RWPE2 (cell line): ENCODE measurements around the gene PRDM10.

ENCODE experiments used
- ATAC-seq: fragments of 200-7000 bp; cut with Tn5 transposase; 3 replicates; pipeline ENCODE4 v1.9.1; 2021; ENCODE audit warnings: low read depth
- DNase-seq: peaks from one replicate; pipeline ENCODE4 v3.0.0-alpha.2; 2020; ENCODE audit warnings: low spot score
- H3K27ac ChIP-seq: fragments of 450-650 bp; 2 replicates; pipeline ENCODE4 v1.5.1; 2017; ENCODE audit warnings: mild to moderate bottlenecking; ENCODE audit not compliant: poor library complexity, severe bottlenecking
- H3K27me3 ChIP-seq: fragments of 250-450 bp; sonication (Bioruptor Pico); 2 replicates; pipeline ENCODE4 v1.5.1; 2021; ENCODE audit warnings: mild to moderate bottlenecking, moderate library complexity; ENCODE audit not compliant: insufficient read depth, poor library complexity, severe bottlenecking
- H3K36me3 ChIP-seq: fragments of 250-450 bp; sonication (Bioruptor Pico); 2 replicates; pipeline ENCODE4 v1.5.1; 2020; ENCODE audit warnings: low read depth, mild to moderate bottlenecking, moderate library complexity
- H3K4me1 ChIP-seq: fragments of 250-450 bp; sonication (Bioruptor Pico); 2 replicates; pipeline ENCODE4 v1.5.1; 2021; ENCODE audit warnings: mild to moderate bottlenecking, moderate library complexity; ENCODE audit not compliant: insufficient read depth, poor library complexity, severe bottlenecking
- H3K4me3 ChIP-seq: fragments of 250-450 bp; sonication (Bioruptor Pico); 2 replicates; pipeline ENCODE4 v1.5.1; 2021; ENCODE audit warnings: mild to moderate bottlenecking, moderate library complexity; ENCODE audit not compliant: severe bottlenecking
- H3K9me3 ChIP-seq: fragments of 250-450 bp; sonication (Bioruptor Pico); 2 replicates; pipeline ENCODE4 v1.5.1; 2021; ENCODE audit warnings: mild to moderate bottlenecking, moderate library complexity; ENCODE audit not compliant: severe bottlenecking
- CTCF ChIP-seq: fragments of 450-650 bp; IDR thresholded peaks from one replicate; pipeline ENCODE4 v1.5.1; 2017; ENCODE audit warnings: mild to moderate bottlenecking, moderate library complexity; ENCODE audit not compliant: poor library complexity, severe bottlenecking

The PRDM10 gene

GRCh38 chr11:129938764-129939163, 63.9 kb downstream of the PRDM10 start:
- Histone ChIP-seq H3K27me3 (no peaks in the 10 kb centered on the region), H3K9me3 (no peaks in the 10 kb centered on the region), H3K36me3 (peaks cover 9% of the 10 kb centered on the region; the same call in 1 of the 2 replicates), H3K4me3 (no peak overlapping the region), H3K4me1 (no peaks in the 10 kb centered on the region), H3K27ac (no peak overlapping the region)
- no peak for TF ChIP-seq CTCF
- DNase-seq: no peak
- no peak for ATAC-seq

- Histone ChIP-seq H3K27me3 (no peaks in the 10 kb centered on the region), H3K4me1 (peaks cover 2% of the 10 kb centered on the region), H3K4me3 (no peak overlapping the region), H3K36me3 (peaks cover 9% of the 10 kb centered on the region; the same call in 1 of the 2 replicates), H3K9me3 (no peaks in the 10 kb centered on the region), H3K27ac (no peak overlapping the region)
- DNase-seq: no peak
- no peak for TF ChIP-seq CTCF
- ATAC-seq: no peak
Observed at GRCh38 chr11:129937592-129938238, 64.9 kb downstream of the PRDM10 start.

- DNase-seq: no peak
- no peak overlapping the region for H3K4me3 ChIP-seq
- TF ChIP-seq CTCF: no peak
Observed at GRCh38 chr11:129935723-129936122, 66.9 kb downstream of the PRDM10 start.

GRCh38 chr11:129933891-129934290, 68.7 kb downstream of the PRDM10 start:
- Histone ChIP-seq H3K9me3 (no peaks in the 10 kb centered on the region), H3K27ac (no peak overlapping the region), H3K4me1 (peaks cover 14% of the 10 kb centered on the region), H3K27me3 (no peaks in the 10 kb centered on the region), H3K4me3 (no peak overlapping the region), H3K36me3 (0 out of 2 replicates have a peak, but pooled peaks cover 7% of the 10 kb centered on the region)
- ATAC-seq (no peak), DNase-seq (no peak)
- TF ChIP-seq CTCF: no peak

More at GRCh38 chr11:129935723-129936122, 66.9 kb downstream of the PRDM10 start:
- Histone ChIP-seq H3K9me3 (no peaks in the 10 kb centered on the region), H3K27me3 (no peaks in the 10 kb centered on the region), H3K36me3 (no peaks in the 10 kb centered on the region), H3K4me1 (peaks cover 8% of the 10 kb centered on the region), H3K27ac (no peak overlapping the region)
- no peak for ATAC-seq

GRCh38 chr11:129933262-129933661, 69.4 kb downstream of the PRDM10 start:
- no peaks in the 10 kb centered on the region for H3K9me3 ChIP-seq
- DNase-seq: no peak
- ATAC-seq: no peak
- peaks cover 14% of the 10 kb centered on the region for H3K4me1 ChIP-seq
- H3K36me3 ChIP-seq: 0 out of 2 replicates have a peak, but pooled peaks cover 7% of the 10 kb centered on the region
- no peak for TF ChIP-seq CTCF
- no peaks in the 10 kb centered on the region for H3K27me3 ChIP-seq
- no peak overlapping the region for H3K27ac ChIP-seq
- H3K4me3 ChIP-seq: no peak overlapping the region
